T-helper 2 cell treated with Interferon-gamma antibody and Interleukin-4, amounts not matched to agents 100 ng/mL and 5 ng/mL, for 36 hours (primary cell): ENCODE results near the gene NR1D2. TPM values are rescaled to one million over a fixed set of nuclear protein-coding genes. Genes with fewer than 3 reads are reported as not detected.

Experiments used
- intact Hi-C: fragments of 100-400 bp; cut with micrococcal nuclease; formaldehyde crosslinking; loops from one replicate; pipeline ENCODE4 v1.15.1; 2023
- total RNA-seq: library from RNA; stranded (reverse); gene quantifications from 2 replicates; pipeline ENCODE4 v1.2.3, GENCODE V29; 2022

NR1D2 gene
- total RNA-seq, 1 donor from 2014 or later, result 2.3 TPM

DNA sequence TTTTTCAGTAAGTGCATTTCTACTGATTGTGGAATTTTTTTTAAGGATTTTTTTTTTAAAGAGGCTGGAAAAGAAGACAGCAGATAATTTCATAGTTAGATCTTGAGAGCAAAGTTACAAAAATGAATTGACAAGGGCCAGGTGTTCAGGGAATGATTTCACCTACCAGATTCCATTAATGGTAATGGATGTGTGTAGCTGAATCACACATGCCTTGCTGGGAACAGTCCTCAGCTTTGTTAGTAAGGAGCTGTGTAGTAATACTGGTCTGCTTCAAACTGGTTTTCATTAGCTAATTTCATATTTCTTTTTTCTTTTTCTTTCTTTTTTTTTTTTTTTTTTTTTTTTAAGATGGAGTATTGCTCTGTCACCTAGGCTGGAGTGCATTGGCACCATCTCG lies 16.0 kb downstream of the NR1D2 start:
- intact Hi-C loops, result no loop called here

DNA sequence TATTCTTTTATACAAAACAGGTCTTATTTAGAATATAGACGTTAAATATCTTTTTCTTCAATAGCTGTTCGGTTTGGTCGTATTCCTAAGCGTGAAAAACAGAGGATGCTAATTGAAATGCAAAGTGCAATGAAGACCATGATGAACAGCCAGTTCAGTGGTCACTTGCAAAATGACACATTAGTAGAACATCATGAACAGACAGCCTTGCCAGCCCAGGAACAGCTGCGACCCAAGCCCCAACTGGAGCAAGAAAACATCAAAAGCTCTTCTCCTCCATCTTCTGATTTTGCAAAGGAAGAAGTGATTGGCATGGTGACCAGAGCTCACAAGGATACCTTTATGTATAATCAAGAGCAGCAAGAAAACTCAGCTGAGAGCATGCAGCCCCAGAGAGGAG lies 16.8 kb downstream of the NR1D2 start:
- intact Hi-C loops, result no loop called here

DNA sequence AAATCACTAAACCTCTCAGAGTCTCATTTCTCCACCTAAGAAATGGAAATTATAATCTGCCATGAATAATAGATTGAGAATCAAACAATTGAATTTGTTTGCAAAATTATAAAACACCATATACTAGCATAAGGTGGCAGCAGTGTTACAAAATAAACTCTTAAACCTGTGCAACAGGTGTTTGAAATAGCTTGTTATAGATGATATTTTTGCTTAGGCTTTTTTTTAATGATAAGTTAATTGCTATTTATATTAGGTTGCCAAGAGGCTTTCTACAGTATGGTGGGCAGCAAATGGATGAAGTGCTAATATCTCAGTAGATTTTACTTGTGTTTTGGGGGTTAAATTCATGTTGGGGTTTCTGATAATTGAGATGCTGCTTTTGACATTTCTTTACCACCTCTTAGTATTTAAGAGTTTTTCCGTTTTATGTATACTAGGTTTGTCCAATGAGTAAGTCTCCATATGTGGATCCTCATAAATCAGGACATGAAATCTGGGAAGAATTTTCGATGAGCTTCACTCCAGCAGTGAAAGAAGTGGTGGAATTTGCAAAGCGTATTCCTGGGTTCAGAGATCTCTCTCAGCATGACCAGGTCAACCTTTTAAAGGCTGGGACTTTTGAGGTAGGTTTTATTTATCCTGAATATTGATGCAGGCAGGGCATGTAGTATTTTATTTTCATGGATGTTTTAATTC lies 19.6 kb downstream of the NR1D2 start:
- intact Hi-C loops, result no loop called here

DNA sequence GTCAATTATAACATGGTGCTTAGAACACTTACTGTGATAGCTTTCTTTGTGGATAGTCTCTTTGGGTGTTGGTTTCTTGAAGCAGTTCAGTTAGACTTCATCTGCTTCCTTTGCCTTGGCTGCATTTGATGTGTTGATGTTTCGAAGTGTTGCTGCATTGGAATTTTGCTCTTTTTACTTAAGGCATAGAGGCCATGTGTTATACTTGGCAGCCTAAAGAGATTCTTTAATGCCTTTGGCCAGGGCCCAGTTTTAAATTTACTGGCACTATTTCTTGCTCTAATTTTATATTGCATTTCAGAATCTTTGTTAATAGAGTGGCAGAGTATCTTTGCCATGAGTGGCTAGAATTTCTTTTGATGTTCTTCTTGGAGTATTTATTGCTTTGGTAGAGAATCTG lies 21.2 kb downstream of the NR1D2 start:
- intact Hi-C loops, result no loop called here

DNA sequence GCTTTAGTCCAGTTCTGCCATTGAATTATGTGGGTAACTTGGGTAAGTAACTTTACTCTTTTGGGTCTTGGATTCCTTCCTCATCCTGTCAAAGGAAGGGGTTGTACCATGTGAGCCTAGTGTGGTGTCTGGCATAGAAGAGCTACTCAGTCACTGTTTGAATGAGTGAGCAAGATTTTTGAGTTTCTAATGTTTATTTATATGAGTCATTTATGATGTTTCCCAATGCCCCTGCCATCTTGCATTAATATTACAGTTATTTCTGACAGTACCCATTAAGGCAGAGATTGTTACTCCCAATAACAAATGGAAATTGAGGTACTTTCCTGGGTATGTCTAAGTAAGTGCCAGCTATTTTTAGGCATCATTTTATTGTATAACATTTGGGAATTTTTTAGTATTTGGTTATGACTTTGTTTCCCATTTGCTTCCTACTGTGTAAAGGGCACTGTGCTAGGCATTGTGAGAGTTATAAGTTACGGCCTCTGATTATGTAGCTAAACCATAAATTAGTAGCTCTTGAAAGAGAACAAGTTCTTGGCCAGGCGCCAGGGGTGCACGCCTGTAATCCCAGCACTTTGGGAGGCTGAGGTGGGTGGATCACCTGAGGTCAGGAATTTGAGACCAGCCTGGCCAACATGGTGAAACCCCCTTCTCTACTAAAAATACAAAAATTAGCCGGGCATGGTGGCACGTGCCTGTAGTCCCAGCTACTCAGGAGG lies 23.5 kb downstream of the NR1D2 start:
- intact Hi-C loops, result no loop called here

DNA sequence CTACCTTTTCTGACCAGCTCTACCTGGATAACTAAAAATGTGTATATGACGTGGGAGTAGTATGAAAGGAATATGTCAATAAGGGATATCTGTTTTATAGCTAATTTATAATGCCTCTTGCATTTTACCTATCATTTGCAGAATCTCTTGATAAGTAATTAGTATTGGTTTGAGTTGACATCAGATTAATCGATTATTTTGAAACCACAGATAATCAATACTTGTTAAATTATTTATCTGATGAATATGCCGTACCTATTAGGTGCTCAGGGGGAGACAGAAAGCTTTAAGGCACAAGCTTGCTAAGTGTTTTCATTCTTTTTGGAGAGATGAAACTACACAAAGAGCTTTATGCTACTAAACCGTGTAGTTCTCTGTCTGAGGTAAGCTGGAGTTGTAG lies 24.3 kb downstream of the NR1D2 start:
- intact Hi-C loops, result no loop called here

DNA sequence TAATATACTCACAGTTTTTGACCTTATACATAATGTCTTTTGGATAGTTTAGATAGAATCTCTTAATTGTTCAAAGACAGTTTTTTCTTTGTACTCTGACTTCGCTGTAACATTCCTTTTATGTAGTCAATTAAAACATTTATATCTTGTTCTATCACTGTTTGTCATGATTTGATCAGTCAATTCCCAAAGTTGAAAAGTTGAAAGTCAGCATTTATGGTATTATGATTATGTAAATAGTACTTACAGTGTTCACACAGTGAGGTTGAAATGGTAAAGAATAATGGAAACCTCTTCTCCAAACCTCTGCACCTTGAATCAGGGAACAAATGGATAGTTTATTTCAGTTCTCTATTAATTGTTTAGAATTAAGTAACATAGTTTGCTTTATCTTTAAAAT lies 26.6 kb downstream of the NR1D2 start:
- intact Hi-C loops, result no loop called here

DNA sequence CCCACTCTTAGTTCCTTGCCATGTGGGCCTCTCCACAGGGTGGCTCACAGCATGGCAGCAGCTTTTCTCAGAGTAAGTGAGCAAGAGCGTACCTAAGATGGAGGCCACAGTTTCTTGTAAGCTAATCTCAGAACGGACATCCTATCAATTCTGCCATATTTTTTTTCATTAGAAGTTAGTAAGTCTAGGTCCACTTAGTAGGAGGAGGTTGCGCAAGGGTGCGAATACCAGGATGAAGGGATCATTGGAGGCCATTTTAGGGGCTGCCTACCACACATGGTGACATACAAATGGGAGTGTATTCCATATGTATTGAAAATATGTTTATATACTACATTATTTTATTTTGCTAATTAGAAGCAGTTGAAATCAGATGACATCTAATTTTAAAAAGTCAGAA lies 31.5 kb downstream of the NR1D2 start:
- intact Hi-C loops, result no loop called here

DNA sequence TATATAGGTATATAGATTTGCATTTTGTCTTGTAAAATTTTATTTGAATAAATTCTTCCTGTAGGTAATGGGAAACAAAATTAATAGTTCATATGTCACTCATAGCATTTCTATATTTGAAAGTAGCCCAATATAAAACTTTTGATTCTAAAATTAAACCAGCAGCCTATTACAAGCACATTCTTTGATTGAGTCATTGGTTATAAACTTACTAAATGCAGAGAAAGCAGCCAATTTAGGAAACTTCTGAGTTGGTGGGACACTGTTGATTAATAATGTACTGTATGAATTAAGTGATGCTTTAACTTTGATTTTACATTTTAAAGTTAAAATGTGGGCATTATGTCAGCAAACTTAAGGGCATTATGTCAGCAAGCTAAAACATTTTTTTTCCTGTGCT lies 34.5 kb downstream of the NR1D2 start:
- intact Hi-C loops, result no loop called here

DNA sequence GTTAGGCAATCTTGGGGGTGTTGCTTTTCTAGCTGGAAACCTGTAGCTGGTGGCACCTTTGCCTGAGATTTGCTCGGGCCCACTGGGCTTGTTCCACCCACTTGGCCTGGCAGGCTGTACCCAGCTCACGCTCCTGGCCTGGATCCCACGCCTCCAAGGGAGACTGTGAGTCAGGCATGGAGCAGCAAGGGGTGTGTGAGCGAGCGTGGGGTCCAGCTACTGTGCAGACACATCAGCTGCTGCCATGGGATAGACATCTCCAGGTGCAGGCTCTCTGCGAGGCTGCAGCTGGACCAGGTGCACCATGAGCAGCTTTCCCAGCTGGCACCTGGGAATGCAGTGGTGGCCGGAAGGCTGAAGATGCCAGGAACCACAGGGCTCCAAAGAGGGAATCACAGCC lies 36.0 kb downstream of the NR1D2 start:
- intact Hi-C loops, result no loop called here

DNA sequence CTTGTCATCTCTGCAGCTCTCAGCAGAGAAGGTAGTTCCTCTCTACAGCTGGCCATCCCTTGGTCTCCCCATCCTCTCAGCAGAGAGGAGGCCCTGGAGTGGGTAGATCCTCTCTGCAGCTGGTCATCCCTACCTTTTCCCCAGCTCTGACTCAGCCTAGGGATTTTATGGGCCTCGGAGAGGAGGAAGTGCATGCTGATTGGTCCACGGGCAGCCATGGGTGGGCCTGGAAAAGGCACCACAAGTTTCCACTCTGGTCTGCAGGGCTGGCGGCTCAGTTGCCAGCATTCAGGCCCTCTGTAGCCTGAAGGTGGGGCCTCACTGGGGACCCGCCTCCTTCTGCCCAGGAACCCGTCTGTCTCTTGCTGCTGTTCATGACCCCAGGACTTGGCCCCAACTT lies 36.9 kb downstream of the NR1D2 start:
- intact Hi-C loops, result no loop called here

DNA sequence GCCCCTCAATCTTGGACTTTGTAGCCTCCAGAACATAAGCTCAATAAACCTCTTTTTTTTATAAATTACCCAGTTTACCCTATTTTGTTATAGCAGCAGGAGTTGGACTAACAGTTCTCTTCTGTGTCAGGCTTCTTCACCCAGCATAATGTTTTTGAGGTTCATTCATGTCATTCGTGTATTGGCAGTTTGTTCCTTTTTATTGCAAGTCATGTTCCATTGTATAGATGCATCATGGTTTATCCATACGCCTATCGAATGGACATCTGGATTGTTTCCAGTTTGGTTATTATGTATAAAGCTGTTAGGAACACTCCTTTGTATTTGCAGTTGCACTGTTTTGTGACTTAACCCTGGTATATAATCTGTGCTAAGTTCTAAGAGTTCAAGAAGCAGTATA lies 39.8 kb downstream of the NR1D2 start:
- intact Hi-C loops, result no loop called here

DNA sequence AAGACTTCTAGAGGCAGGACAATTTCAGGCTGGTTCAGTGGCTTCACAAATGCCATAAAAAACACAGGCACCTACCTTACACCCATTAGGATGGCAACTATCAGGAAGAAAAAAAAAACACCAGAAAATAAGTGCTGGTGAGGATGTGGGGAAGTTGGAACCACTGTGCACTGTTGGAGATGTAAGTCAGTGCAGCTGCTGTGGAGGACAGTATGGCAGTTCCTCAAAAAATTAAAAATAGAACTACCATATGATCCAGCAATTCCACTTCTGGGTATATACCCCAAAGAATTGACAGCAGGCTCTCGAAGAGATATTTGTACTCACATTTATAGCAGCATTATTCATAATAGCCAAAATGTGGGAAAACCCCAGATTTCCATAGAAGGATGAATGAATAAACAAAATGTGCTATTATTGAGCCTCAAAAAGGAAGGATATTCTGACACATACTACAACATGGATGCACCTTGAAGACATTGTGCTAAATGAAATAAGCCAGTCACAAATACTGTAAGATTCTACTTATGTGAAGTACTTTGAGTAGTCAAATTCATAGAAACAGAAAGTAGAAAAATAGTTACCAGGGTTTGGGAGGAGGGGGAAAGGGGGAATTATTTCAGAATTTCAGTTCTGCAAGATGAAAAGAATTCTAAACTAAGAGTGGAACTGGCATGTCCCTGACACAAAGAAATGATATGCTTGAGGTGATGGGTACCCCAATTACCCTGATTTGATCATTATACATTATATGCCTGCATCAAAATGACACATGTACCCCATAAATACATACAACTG lies 40.9 kb downstream of the NR1D2 start:
- intact Hi-C loops, result no loop called here

DNA sequence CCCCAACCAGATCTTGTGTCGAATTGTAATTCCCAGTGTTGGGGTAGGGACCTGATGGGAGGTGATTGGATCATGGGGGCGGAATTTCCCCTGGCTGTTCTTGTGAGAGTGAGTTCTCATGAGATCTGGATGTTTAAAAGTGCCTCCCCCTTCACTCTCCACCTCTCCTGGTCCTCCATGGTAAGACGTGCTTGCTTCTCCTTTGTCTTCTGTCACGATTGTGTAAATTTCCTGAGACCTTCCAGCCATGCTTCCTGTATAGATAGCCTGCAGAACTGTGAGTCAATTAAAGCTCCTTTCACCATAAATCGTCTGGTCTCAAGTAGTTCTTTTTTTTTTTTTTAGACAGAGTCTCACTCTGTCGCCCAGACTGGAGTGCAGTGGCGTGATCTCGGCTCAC lies 42.3 kb downstream of the NR1D2 start:
- intact Hi-C loops, result no loop called here

DNA sequence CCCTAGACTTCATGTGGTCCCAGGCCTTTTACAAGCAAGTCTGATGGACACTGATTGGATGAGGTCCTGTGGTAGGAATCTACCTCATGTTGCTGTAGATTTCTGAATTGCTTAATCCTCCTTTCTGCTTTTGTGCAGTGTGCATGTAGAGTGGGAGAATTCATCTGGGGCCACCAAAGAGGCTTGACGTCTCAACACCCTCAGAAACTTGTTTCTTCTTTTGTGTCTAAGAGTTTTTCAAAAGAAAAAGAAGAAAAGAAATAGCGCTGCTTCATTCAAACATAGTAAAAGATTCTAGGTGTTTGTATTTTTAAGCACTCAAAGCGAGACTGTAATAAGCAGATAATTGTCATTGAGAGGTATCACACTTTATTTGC lies 46.2 kb downstream of the NR1D2 start:
- intact Hi-C loops, result loop anchor here (10.0 kb wide), 1 partner anchor 694 kb away; no protein-coding TSS in a partner anchor

DNA sequence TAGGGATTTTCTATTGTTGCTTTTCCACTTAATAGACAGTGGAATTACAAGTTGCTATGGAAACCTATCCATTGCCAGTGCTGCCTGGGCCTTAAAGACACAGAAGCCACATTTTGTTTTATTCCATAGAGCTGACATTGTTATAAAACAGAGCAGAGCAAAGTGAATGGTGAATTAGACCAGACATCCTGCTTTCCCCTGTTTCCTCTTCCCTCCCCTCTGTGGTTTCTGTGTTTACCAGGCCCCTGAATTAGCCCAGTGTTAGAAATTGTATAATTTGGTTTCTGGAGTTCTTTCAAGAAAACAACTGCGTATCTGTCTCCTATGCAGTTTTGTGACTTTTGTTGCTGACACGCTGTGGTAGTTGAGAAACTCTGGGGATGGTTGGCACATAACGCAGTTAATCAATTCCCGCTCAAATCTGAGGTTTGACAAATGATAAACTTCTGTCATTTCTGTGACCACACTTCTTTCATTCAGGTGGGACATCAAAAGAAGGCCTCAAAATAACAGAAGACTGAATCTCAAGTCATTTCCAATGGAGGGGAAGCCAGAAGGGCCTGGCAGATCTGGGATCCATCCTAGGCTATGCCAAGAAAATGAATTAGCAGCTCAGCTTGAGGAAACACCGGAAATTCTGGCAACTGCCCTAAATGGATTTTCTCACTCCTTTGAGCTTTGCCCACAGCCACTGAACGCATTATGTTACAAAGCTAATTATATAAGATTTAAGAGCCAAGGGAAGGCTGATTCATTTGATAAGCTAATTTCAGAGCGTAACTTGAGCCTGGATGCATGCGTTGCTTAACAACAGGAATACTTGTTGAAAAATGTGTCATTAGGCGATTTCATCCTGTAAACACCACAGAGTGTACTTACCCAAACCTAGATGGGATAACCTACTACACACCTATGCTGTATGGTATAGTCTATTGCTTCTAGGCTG lies 46.9 kb downstream of the NR1D2 start:
- intact Hi-C loops, result loop anchor here (10.0 kb wide), 1 partner anchor 693 kb away; no protein-coding TSS in a partner anchor

DNA sequence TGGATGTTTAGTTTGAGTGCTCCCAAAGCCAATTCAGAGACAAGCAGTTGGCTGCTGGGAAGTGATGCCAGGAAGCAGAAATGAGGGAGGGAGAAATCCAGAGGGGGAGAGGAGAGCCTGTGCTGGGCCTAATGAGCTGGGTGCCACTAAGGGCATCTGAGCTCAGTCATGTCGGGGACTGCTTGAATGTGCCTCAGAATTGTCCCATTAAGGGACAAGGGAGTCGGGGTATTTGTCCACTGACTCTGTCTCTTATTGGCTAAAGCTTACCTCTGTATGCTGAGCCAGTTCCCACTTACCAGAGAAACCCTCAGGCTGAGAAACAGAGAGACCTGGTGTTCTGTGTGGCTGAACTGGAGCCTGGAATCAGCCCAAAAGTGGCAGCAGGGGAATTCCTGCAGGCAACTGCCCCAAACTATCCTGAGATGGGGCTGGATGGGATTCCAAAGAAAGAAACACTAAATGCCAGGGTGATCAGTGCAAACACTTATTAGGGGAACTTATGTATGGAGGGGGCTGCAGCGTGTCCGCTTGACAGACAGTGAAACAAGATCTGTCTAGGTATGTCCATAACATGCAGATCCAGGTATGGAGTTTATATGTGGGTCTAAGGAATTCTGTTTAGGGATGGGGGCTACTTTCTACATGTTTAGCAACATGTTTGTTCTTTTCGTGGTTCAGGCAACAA lies 48.6 kb downstream of the NR1D2 start:
- intact Hi-C loops, result loop anchor here (10.0 kb wide), 1 partner anchor 691 kb away; no protein-coding TSS in a partner anchor

DNA sequence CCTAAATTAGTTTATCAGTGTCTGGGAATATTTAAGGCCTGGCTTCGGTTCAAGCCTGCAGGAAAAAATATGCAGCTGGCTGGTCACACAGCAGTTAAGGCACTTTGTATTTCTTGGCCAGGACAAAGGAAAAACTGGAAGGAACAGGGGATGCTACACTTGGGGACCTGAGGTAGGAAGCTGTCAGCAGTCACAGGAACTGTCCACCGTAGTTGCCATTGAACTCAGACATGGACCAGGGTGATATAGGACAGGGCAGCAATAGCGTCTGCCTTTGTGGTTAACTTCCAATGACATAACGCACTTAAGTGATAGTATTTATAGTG lies 49.1 kb downstream of the NR1D2 start:
- intact Hi-C loops, result loop anchor here (10.0 kb wide), 1 partner anchor 691 kb away; no protein-coding TSS in a partner anchor

DNA sequence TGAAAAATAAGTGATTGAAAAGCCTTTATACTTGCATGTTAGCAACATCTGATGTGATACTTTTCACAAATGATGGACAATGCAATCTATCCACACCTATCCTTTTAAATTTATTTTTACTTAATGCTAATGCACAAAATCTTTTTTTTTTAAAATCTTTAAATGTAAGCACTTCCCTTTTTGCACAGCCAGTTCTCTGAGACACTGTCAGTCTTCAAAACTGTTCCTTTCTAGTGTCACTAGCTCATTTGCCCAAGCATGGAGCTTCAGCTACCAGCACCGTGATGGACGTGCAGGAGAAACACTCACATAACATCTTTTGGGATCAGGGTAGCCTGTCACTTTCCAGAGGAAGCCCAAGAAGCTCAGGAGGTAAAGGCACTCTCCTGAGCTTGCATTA lies 50.1 kb downstream of the NR1D2 start:
- intact Hi-C loops, result loop anchor here (10.0 kb wide), 1 partner anchor 690 kb away; no protein-coding TSS in a partner anchor

DNA sequence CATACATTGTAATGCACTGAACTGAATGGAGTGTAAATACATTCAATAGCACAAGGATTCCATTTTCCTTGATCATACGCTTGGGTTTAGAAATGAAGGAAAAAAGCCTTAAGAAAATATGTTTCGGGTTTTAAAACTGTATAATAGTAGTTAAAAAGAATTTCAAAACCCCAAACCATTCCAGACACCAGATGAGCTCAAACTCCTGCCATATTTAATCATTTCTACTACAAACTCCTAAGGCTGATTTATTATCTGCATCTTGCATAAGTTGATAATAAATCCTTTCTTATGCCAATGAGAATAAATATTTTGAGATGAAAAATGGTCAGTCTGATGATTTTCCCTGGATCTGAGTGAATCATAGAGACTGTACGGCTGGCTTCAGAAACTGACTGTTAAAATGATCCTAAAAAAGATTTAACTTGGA lies 51.0 kb downstream of the NR1D2 start:
- intact Hi-C loops, result loop anchor here (10.0 kb wide), 1 partner anchor 689 kb away; no protein-coding TSS in a partner anchor
